HepG2 (cell line): ENCODE data around the gene HSPA1A. TPM values are rescaled to one million over a fixed set of nuclear protein-coding genes. Genes with fewer than 3 reads are reported as not detected.

Source experiments
- ATF7-NPFF ChIP-seq: sonication (generic); formaldehyde crosslinking; IDR thresholded peaks from 2 replicates; pipeline ENCODE4 v1.8.1; 2023; ENCODE audit warnings: mild to moderate bottlenecking, low read depth, missing genetic modification reagents, moderate library complexity
- HCFC1 ChIP-seq: fragments of 150-350 bp; IDR thresholded peaks from 2 replicates; pipeline ENCODE4 v1.6.1; 2014; ENCODE audit warnings: low read depth, low read length
- HNF4G ChIP-seq, 2 experiments: sonication (generic) in 1 of 2; formaldehyde crosslinking in 1 of 2; IDR thresholded peaks; 2 replicates each; pipeline versions ENCODE4 v1.4.0 to v1.6.1; 2011 to 2020; ENCODE audit warnings: borderline replicate concordance in 2 of 2, low read depth in 2 of 2, mild to moderate bottlenecking in 2 of 2, low read length in 1 of 2, missing genetic modification reagents in 1 of 2, moderate library complexity in 1 of 2
- JUNB ChIP-seq: sonication (generic); formaldehyde crosslinking; IDR thresholded peaks from 2 replicates; pipeline ENCODE4 v1.8.0; 2022; ENCODE audit warnings: missing genetic modification reagents, mild to moderate bottlenecking, borderline replicate concordance
- KDM3A ChIP-seq: IDR thresholded peaks from 2 replicates; pipeline ENCODE4 v1.6.1; 2018; ENCODE audit warnings: low read depth, missing compliant biosample characterization
- MAFG ChIP-seq: sonication (generic); formaldehyde crosslinking; IDR thresholded peaks from 2 replicates; pipeline ENCODE4 v1.5.1; 2020; ENCODE audit warnings: mild to moderate bottlenecking, missing genetic modification reagents
- NFE2L1 ChIP-seq: sonication (generic); formaldehyde crosslinking; IDR thresholded peaks from 2 replicates; pipeline ENCODE4 v1.4.0; 2020; ENCODE audit warnings: missing genetic modification reagents, mild to moderate bottlenecking, borderline replicate concordance
- ONECUT2 ChIP-seq: sonication (generic); formaldehyde crosslinking; IDR thresholded peaks from 2 replicates; pipeline ENCODE4 v1.4.0; 2020; ENCODE audit warnings: missing genetic modification reagents
- RARG ChIP-seq: sonication (generic); formaldehyde crosslinking; IDR thresholded peaks from 2 replicates; pipeline ENCODE4 v1.4.0; 2020; ENCODE audit warnings: low read depth, mild to moderate bottlenecking, missing genetic modification reagents
- REPIN1 ChIP-seq: sonication (generic); formaldehyde crosslinking; IDR thresholded peaks from 2 replicates; pipeline ENCODE4 v1.8.0; 2022; ENCODE audit warnings: missing genetic modification reagents, low read depth, mild to moderate bottlenecking, borderline replicate concordance
- ZNF101 ChIP-seq: sonication (generic); formaldehyde crosslinking; IDR thresholded peaks from 2 replicates; pipeline ENCODE4 v1.4.0; 2020; ENCODE audit warnings: mild to moderate bottlenecking, low read depth, missing genetic modification reagents, borderline replicate concordance
- ZSCAN22 ChIP-seq: sonication (generic); formaldehyde crosslinking; IDR thresholded peaks from 2 replicates; pipeline ENCODE4 v1.4.0; 2020; ENCODE audit warnings: mild to moderate bottlenecking, missing genetic modification reagents
- polyA plus RNA-seq, 8 experiments: library from polyadenylated mRNA; depleted of rRNA in 3 of 8; stranded (reverse) in 7 of 8; unstranded in 1 of 8; fragments of >200 nt; fragmentation: Illumina TruSeq in 4 of 8; extraction: Trizol in 4 of 8; gene quantifications; 2 replicates each; pipeline versions ENCODE4 v1.2.1 to v1.2.3, GENCODE V29; 2011 to 2016; ENCODE audit warnings: low read depth in 4 of 8, missing spikeins in 1 of 8, mixed read lengths in 1 of 8; ENCODE audit not compliant: insufficient read depth in 1 of 8
- total RNA-seq, 5 experiments: library from RNA; depleted of rRNA; stranded (reverse); fragments of >200 nt; fragmentation: Illumina TruSeq; extraction: Trizol; gene quantifications; 2 replicates each; pipeline ENCODE4 v1.2.3, GENCODE V29; 2016; ENCODE audit warnings: low read depth in 1 of 5
- TF ChIP-seq, protein P1 (sequence below), 2 experiments: sonication (generic) in 1 of 2; formaldehyde crosslinking in 1 of 2; IDR thresholded peaks; 2 replicates each; pipeline versions ENCODE4 v1.4.0 to v1.6.1; 2016 to 2020; ENCODE audit warnings: borderline replicate concordance in 1 of 2, low read depth in 1 of 2, mild to moderate bottlenecking in 1 of 2, missing genetic modification reagents in 1 of 2
- TF ChIP-seq, protein P2 (sequence below): conservative IDR thresholded peaks from 2 replicates; pipeline ENCODE4 v1.6.1; 2018; ENCODE audit warnings: missing genetic modification reagents
- TF ChIP-seq, protein P3 (sequence below), 2 experiments: sonication (generic) in 1 of 2; formaldehyde crosslinking in 1 of 2; IDR thresholded peaks; 2 replicates each; pipeline versions ENCODE4 v1.5.1 to v1.6.1; 2011 to 2020; ENCODE audit warnings: borderline replicate concordance in 1 of 2, low read depth in 1 of 2, low read length in 1 of 2, mild to moderate bottlenecking in 1 of 2, missing genetic modification reagents in 1 of 2, moderate library complexity in 1 of 2
- TF ChIP-seq, protein P4 (sequence below): sonication (generic); formaldehyde crosslinking; IDR thresholded peaks from 2 replicates; pipeline ENCODE4 v1.5.0; 2020; ENCODE audit warnings: mild to moderate bottlenecking, missing genetic modification reagents

HSPA1A gene
- total and polyA plus RNA-seq, 2 of the 13 experiments (the other 11 are each of a cell fraction or from before 2014, with no cell fraction given), result 44.5 to 85.0 TPM

DNA sequence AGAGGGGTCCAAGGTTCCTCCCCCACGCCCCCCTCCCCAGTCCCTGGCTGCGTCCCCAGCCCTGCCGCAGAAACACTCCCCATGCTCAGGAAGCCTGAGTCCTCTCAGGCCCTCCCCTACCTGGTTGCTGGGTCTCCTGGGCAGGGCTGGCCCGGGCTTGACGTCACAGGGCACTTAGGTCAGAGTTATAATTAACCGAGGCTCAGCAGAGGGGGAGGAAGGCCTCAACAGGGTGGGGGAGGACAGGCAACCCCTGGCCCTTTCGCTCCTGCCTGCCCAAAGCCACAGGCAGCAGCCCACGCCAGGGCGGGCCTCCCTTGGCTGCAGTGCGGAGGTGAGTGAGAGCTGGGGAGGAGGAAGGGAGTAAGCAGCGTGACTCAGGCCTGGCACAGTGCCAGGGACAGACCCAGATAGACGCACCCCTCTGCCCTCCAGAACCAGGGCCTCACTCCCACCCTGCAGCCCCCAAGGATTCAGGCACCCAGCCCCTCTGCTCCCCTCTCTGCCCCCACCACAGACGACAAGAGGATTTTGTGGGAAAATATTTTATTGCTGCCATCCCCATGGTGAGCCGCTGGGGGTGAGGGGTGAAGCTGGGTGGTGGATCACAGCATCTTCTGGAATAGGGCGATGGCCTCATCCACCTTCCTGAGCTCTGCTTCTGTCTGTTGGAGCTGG, 38.2 kb upstream of the HSPA1A start, which contains the start of gene VWA7 (continued):
- no peak for TF ChIP-seq JUNB (CRISPR knock-in tag)
- TF ChIP-seq RARG, result no peak
- no peak for TF ChIP-seq MAFG (CRISPR knock-in tag)
- TF ChIP-seq, protein P1, sequence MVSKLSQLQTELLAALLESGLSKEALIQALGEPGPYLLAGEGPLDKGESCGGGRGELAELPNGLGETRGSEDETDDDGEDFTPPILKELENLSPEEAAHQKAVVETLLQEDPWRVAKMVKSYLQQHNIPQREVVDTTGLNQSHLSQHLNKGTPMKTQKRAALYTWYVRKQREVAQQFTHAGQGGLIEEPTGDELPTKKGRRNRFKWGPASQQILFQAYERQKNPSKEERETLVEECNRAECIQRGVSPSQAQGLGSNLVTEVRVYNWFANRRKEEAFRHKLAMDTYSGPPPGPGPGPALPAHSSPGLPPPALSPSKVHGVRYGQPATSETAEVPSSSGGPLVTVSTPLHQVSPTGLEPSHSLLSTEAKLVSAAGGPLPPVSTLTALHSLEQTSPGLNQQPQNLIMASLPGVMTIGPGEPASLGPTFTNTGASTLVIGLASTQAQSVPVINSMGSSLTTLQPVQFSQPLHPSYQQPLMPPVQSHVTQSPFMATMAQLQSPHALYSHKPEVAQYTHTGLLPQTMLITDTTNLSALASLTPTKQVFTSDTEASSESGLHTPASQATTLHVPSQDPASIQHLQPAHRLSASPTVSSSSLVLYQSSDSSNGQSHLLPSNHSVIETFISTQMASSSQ (IDR thresholded peaks at IDR 0.05; ENCODE audit: low read depth), result peak; percentile 76
- TF ChIP-seq, protein P1 (CRISPR knock-in tag; IDR thresholded peaks at IDR 0.05; ENCODE audit: borderline replicate concordance), result peak; percentile 43; the same call in 1 of the 2 replicates
- TF ChIP-seq KDM3A (CRISPR knock-in tag), result peak; percentile 72; the same call in 1 of the 2 replicates
- no peak for TF ChIP-seq REPIN1 (CRISPR knock-in tag)
- TF ChIP-seq, protein P2, sequence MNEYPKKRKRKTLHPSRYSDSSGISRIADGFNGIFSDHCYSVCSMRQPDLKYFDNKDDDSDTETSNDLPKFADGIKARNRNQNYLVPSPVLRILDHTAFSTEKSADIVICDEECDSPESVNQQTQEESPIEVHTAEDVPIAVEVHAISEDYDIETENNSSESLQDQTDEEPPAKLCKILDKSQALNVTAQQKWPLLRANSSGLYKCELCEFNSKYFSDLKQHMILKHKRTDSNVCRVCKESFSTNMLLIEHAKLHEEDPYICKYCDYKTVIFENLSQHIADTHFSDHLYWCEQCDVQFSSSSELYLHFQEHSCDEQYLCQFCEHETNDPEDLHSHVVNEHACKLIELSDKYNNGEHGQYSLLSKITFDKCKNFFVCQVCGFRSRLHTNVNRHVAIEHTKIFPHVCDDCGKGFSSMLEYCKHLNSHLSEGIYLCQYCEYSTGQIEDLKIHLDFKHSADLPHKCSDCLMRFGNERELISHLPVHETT (CRISPR knock-in tag), result 0 out of 2 replicates have a peak, but pooled peaks have one; percentile 45
- TF ChIP-seq, protein P3, sequence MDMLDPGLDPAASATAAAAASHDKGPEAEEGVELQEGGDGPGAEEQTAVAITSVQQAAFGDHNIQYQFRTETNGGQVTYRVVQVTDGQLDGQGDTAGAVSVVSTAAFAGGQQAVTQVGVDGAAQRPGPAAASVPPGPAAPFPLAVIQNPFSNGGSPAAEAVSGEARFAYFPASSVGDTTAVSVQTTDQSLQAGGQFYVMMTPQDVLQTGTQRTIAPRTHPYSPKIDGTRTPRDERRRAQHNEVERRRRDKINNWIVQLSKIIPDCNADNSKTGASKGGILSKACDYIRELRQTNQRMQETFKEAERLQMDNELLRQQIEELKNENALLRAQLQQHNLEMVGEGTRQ (IDR thresholded peaks at IDR 0.05; ENCODE audit: low read depth, low read length), result no peak
- TF ChIP-seq, protein P3 (CRISPR knock-in tag; IDR thresholded peaks at IDR 0.05; ENCODE audit: borderline replicate concordance), result no peak; the same call in 1 of the 2 replicates
- TF ChIP-seq ONECUT2 (CRISPR knock-in tag), result no peak
- peak; percentile 14; the same call in 1 of the 2 replicates for TF ChIP-seq HNF4G (IDR thresholded peaks at IDR 0.05; ENCODE audit: borderline replicate concordance, low read depth, low read length)
- TF ChIP-seq HNF4G (CRISPR knock-in tag; IDR thresholded peaks at IDR 0.05; ENCODE audit: borderline replicate concordance, low read depth), result peak; percentile 60; the same call in 1 of the 2 replicates
- peak; percentile 59; the same call in 1 of the 2 replicates for TF ChIP-seq ATF7-NPFF (CRISPR knock-in tag)
- no peak for TF ChIP-seq ZNF101 (CRISPR knock-in tag)
- peak; percentile 58; the same call in 1 of the 2 replicates for TF ChIP-seq NFE2L1
- TF ChIP-seq, protein P4, sequence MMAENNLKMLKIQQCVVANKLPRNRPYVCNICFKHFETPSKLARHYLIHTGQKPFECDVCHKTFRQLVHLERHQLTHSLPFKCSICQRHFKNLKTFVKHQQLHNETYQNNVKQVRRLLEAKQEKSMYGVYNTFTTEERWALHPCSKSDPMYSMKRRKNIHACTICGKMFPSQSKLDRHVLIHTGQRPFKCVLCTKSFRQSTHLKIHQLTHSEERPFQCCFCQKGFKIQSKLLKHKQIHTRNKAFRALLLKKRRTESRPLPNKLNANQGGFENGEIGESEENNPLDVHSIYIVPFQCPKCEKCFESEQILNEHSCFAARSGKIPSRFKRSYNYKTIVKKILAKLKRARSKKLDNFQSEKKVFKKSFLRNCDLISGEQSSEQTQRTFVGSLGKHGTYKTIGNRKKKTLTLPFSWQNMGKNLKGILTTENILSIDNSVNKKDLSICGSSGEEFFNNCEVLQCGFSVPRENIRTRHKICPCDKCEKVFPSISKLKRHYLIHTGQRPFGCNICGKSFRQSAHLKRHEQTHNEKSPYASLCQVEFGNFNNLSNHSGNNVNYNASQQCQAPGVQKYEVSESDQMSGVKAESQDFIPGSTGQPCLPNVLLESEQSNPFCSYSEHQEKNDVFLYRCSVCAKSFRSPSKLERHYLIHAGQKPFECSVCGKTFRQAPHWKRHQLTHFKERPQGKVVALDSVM (CRISPR knock-in tag), result peak; percentile 71; the same call in 1 of the 2 replicates
- no peak for TF ChIP-seq ZSCAN22 (CRISPR knock-in tag)
- no peak for TF ChIP-seq HCFC1
